HG03139 (cell line): ENCODE data around the gene CDK2.

ENCODE experiments used
- ATAC-seq: cut with Tn5 transposase; IDR thresholded peaks from one replicate; pipeline ENCODE4 v1.9.1; 2021; ENCODE audit not compliant: unreplicated experiment

Gene CDK2

DNA sequence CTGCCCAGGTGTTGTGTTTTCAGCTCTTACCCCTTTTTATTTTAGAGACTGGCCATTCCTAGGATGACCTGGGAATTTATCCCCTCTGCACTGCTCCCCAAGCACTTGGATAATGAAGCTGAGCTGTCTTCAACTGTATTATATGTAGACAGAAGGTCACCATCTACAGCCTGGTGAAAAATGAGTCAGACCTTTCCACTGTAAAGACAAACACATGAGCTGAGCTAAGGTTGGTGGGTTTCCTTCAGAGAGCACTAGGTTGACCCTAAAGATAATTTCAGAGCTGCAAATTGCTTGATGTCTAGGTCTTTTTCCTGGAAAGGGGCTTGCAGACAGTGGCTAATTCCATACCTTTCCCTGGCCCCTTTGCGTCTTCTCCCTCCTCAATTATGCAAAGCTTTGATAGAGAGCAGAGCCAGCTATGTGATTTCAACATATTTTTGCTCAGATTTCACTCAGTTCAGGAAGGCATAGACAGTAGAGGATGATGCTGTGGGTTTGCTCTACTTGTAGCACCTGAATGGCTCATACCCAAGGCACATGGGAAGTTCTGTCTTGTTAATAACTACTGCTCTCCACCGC is 45.0 kb downstream of the CDK2 start:
- ATAC-seq: no peak

DNA sequence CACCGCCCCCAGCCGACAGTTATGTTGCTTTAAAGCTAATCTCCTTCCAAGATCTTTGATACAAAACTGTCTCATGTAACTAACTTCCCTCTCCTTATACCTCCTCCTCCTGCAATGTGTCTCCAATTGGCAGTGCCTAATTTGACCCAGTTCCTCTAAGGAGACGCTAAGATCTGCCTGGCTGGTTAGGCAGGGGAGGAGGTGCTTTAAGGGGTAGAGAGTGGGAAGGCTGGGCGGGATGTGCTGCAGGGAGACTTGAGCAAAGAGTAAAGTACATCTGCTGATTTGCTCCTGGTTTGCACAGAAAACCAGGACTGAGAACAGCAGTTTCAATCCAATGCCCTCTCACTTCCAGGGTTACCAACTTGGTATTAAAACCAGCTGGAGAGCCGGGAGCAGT is 46.9 kb downstream of the CDK2 start:
- ATAC-seq: no peak

DNA sequence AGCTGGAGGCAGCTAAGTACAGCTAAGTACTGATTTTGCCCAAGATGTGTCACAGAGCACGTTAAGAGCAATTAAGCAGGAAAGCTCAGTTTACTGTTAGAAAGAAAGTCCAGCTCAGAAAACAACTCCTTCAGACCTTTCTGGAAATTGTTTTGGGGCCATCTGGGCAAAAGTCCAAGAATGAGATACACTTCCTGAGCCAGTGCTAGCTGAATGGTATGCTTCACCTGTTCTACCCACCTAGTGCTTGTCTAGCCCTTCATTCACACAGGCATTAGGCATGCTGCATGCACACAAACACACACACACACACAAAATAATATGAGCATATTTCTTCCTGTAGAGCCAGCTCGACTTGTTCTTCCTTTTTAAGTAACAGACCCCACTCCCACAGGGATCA is 47.6 kb downstream of the CDK2 start:
- no peak for ATAC-seq

DNA sequence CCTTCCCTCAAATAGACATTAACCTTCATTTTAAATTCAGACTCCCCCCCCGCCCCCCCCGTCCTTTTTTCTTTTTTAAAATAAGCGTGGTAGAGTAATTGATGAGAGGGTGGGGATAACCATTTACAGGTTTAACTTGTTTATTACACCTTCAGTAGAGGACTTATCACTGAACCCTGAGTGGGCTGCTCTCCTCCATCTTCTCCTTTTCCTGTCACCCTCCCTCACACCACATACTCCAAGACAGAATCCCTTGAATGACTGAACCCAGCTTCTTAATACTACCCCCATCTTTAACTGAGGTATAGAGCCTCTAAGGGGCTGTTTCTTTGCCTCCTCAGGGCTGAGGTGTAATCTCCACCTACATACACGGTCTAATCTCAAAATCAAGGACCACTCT is 50.6 kb downstream of the CDK2 start:
- ATAC-seq: no peak

DNA sequence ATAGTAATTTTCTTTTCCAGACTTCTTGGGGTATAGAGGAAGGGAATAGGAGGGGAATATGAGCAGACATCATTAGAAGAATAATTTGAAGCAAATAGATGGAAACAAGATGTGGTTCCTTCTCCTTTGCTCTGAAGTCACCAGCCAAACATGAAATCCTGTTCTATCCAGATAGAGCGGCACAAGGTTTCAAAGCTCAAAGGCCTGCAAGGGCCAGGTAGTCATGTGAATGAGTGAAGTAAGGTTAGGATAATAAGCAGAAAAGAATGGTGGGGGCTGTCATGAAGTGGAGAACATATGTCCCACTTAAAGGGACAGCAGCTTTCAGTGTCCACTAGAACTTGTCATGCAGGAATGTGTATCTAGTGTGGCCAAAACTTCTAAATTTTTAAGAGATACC is 51.7 kb downstream of the CDK2 start:
- no peak for ATAC-seq

DNA sequence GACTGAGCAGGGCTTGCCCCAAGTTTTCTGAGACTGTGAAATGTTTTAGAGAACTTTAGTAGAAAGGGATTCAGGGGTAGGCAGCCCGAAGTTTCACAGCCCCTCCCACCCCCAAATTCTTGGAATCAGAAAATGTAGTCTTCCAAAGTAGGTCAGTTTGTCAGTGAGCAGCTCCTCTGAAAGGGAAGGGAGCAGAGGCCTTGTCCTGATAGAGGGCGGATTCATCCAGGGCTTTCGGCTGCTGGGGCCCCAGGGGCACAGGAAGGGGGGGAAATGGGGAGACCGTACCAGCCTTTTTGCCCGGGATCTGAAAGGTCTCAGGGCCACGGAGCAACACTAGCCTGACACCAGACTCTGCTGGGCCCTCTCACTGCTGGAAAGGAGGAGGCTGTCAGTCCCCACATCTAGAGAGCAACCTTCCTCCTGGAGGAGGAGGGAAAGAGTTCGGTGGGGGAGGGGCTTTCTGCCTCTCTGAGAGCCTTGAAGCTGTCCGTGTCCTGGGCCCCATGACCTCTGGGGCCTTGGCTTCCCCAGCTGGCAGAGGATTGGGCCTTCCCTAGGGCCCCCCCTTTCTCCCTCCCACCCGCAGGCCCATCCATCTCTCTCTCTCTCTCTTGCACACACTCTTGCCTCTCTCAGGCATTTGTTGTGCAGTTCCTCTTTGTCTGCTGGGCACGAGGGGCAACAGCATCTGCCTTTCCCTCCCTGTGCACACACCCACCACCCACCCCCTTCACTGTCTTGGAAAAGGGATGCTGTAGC is 54.0 kb downstream of the CDK2 start, which contains the start of gene IKZF4:
Gene IKZF4, plus strand, starts transcription at position 621 of the 762 bp plus-strand sequence. CDS start 451 bp downstream, outside the sequence.
- ATAC-seq: no peak

DNA sequence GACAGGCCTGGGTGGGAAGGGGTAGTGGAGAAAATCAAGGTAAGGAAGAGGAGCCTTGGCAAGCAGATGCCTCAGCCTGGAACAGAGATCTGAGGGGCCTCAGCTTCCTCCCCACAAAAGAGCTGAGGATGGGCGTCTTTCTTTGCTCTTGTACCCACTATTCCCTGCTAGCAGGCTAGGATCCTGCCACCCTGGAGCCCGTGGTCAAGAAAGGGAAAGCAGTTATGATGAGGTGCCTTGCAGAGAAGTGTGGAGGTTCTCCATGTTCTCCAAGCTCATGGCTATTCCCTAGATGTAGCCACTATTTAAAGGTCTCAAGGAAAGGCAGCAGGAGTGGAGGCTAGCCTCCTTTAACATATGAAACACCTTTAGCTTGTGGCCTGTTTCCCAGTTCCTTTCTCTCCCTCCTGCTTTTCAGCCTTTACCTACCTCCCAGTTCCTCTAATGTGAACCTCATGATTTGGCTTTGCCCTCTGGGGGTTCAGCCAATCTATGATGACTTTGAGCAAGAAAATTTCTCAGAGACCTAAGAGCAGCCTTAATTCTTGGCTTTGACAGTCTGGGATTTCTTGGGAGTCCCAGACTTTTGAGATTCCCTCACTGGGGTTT is 55.4 kb downstream of the CDK2 start:
- no peak for ATAC-seq
